ENCODE results near the gene ARHGEF12. TPM values are rescaled to one million over a fixed set of nuclear protein-coding genes. Genes with fewer than 3 reads are reported as not detected.

ARHGEF12 gene
- total and polyA plus RNA-seq, 7 experiments from 2014 or later = 0.38 to 13.1 (median 2.7) TPM

DNA sequence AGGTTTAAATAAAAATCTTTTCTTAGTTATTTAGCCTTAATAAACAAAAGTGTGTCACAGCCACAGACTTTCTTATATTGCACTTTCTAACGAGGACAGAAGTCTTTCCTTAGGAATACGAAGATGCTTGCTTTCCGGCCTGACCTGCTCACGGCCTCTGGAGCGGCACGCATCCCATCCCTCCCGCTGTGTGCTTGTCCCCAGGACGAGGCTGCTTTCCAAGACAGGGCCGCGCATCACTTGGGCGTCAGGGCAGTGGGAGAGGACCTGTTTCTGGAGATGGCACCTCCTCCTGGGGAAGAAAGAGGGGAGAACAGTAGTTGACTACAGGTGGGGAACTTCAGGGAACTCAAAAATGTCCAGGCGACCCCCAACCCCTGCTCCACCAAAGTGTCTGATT lies 201.8 kb downstream of the ARHGEF12 start:
- ATAC-seq (no peak), DNase-seq (no peak)
- Mint-ChIP-seq H3K4me3 (no peak overlapping the region), H3K4me1 (no peaks in the 10 kb centered on the region), H3K36me3 (no peaks in the 10 kb centered on the region), H3K27ac (no peak overlapping the region), H3K9me3 (peaks cover 0 to 5% (median 0%) of the 10 kb centered on the region in 11 donors), H3K27me3 (peaks cover 1 to 28% (median 10%) of the 10 kb centered on the region in 5 donors)
- no peaks in the 10 kb centered on the region for H3K9me3 ChIP-seq (ENCODE audit: control insufficient read depth in 2 of 3, low read length in 3 of 3)
- H3K4me1 ChIP-seq (ENCODE audit: control insufficient read depth in 2 of 2, insufficient read depth in 2 of 2, low read length in 2 of 2) = no peaks in the 10 kb centered on the region
- ChIA-PET CTCF (no interaction called here), POLR2A (no interaction called here)
- no peaks in the 10 kb centered on the region for H3K36me3 ChIP-seq (ENCODE audit: control insufficient read depth in 2 of 3, insufficient read depth in 3 of 3, low read length in 3 of 3)
- no peak overlapping the region for H3K27ac ChIP-seq (ENCODE audit: low read depth, low read length)
- no peaks in the 10 kb centered on the region for H3K27me3 ChIP-seq (ENCODE audit: control insufficient read depth in 2 of 2, insufficient read depth in 2 of 2, low read length in 2 of 2)
- intact Hi-C loops (cut with micrococcal nuclease) = no loop called here
- H3K4me3 ChIP-seq (ENCODE audit: low read length) = no peak overlapping the region

DNA sequence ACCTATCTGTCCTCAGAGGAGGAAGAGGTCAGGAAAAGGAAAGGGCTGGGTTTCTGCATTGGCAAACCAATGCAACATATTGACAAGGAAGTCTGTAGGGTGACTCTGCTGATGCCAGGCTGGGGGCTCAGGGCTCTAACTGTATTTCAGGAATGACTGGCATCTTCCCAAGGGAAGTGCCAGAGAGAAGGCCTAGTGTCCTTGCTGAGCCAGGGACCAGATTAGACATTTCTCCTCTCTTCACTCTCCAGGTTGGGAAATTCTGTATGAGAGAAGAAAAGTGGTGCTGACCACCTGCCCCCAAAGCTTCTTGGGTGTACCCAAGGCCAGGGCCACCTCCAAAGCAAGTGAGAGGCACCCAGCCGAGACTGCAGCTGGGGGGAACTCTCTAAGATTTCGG lies 202.5 kb downstream of the ARHGEF12 start:
- CTCF ChIA-PET = no interaction called here
- H3K27ac Mint-ChIP-seq = no peak overlapping the region
- intact Hi-C loops (cut with micrococcal nuclease) = no loop called here
- no peaks in the 10 kb centered on the region for H3K9me3 ChIP-seq (ENCODE audit: control insufficient read depth in 2 of 3, low read length in 3 of 3)
- no peaks in the 10 kb centered on the region for H3K4me1 Mint-ChIP-seq
- H3K27ac ChIP-seq (ENCODE audit: low read depth, low read length) = no peak overlapping the region
- H3K27me3 Mint-ChIP-seq = peaks cover 1 to 26% (median 10%) of the 10 kb centered on the region in 5 donors
- no peaks in the 10 kb centered on the region for H3K36me3 Mint-ChIP-seq
- H3K4me3 Mint-ChIP-seq = no peak overlapping the region
- peaks cover 0 to 5% (median 0%) of the 10 kb centered on the region in 11 donors for H3K9me3 Mint-ChIP-seq
- POLR2A ChIA-PET = no interaction called here
- H3K36me3 ChIP-seq (ENCODE audit: control insufficient read depth in 2 of 3, insufficient read depth in 3 of 3, low read length in 3 of 3) = no peaks in the 10 kb centered on the region
- H3K4me3 ChIP-seq (ENCODE audit: low read length) = no peak overlapping the region
- no peak for DNase-seq
- no peak for ATAC-seq
- no peaks in the 10 kb centered on the region for H3K4me1 ChIP-seq (ENCODE audit: control insufficient read depth in 2 of 2, insufficient read depth in 2 of 2, low read length in 2 of 2)
- no peaks in the 10 kb centered on the region for H3K27me3 ChIP-seq (ENCODE audit: control insufficient read depth in 2 of 2, insufficient read depth in 2 of 2, low read length in 2 of 2)

Other genes with a start within 250 kb of the ARHGEF12 start
- not detected for gene TRIM29, start 198.3 kb upstream of the ARHGEF12 start, total RNA-seq
- not detected for gene TRIM29, start 198.3 kb upstream of the ARHGEF12 start, polyA plus RNA-seq
- gene OAF, start 125.4 kb upstream of the ARHGEF12 start, total RNA-seq = 10 to 100 TPM in 1 of 5 experiments, 1 to 10 TPM in 4; 3.4 to 21.2 (median 4.6) TPM
- gene OAF, start 125.4 kb upstream of the ARHGEF12 start, polyA plus RNA-seq = 1 to 10 TPM; 3.2 to 5.2 TPM
- gene POU2F3, start 96.3 kb upstream of the ARHGEF12 start, total RNA-seq = under 1 TPM in 1 of 5 experiments, not detected in 4; 0.24 TPM
- not detected for gene POU2F3, start 96.3 kb upstream of the ARHGEF12 start, polyA plus RNA-seq
- gene TLCD5, start 11.1 kb upstream of the ARHGEF12 start, total RNA-seq = under 1 TPM in 3 of 5 experiments, not detected in 2; 0.11 to 0.48 (median 0.17) TPM
- not detected for gene TLCD5, start 11.1 kb upstream of the ARHGEF12 start, polyA plus RNA-seq
- gene GRIK4, start 175.3 kb downstream of the ARHGEF12 start, total RNA-seq = 1 to 10 TPM in 1 of 5 experiments, under 1 TPM in 1, not detected in 3; 0.93 to 3.8 TPM
- not detected for gene GRIK4, start 175.3 kb downstream of the ARHGEF12 start, polyA plus RNA-seq

All from naive thymus-derived CD4-positive, alpha-beta T cell (primary cell).